Stomach (tissue), 4 donors: ENCODE results near the gene LARGE1.

Experiments used
- CTCF ChIP-seq, 7 experiments: fragments of 450-650 bp in 4 of 7; fragments of 200-600 bp in 3 of 7; sonication (generic) in 3 of 7; IDR thresholded peaks; one replicate each; pipeline ENCODE4 v1.5.1; 2016 to 2019; ENCODE audit warnings: antibody characterized with exemption in 7 of 7, control low read depth in 2 of 7, mild to moderate bottlenecking in 1 of 7
- POLR2AphosphoS5 ChIP-seq, 3 donors: sonication (generic); formaldehyde crosslinking; IDR thresholded peaks; one replicate each; pipeline ENCODE4 v1.6.1; 2016; ENCODE audit warnings: antibody characterized with exemption in 3 of 3

DNA sequence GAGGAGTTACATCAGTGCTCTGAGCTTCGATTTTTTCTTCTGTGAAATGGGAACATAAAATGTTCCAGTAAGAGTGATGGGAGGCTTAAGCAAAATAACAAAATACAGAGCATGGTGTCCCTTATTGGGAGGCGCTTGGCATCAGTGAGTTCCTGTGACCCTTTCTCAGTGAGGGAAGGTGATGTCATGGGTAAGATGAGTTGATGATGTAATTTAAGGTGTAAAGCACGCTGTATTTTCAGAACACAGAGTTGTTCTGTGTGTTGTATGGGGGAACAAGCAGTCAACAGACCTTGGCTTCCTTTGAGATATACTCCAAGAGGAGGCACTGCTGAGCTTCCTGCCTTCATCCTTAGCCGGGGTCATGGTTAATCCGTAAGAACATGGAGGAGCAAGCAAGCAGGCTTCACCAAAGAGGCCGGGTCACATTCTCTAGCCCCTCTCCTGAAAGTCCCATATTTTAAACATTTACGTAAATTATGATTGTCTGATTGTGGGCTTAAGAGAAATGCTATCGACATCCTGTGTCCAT is 266.7 kb downstream of the LARGE1 start:
- TF ChIP-seq CTCF (IDR thresholded peaks at IDR 0.05) (no peak), POLR2AphosphoS5 (IDR thresholded peaks at IDR 0.05) (no peak)
